GM12892 (cell line): ENCODE data around the gene OXER1.
A peak's percentile ranks its signal among the peaks of the same experiment; 100 is the strongest.

Experiments
- DNase-seq: peaks from one replicate; pipeline ENCODE4 v3.0.0; 2011; ENCODE audit not compliant: insufficient read length
- FAIRE-seq: peaks from 2 replicates; lab custom pipeline; 2011; peaks lifted over from hg19 to GRCh38; lab: Jason Lieb, UNC
- POLR2A ChIP-seq: IDR thresholded peaks from 2 replicates; pipeline ENCODE4 v1.6.1; 2011; ENCODE audit warnings: low read depth, low read length, control low read depth
- POLR2AphosphoS5 ChIP-seq: IDR thresholded peaks from 2 replicates; pipeline ENCODE4 v1.6.1; 2011; ENCODE audit warnings: low read depth, low read length, control low read depth
- TAF1 ChIP-seq: IDR thresholded peaks from 2 replicates; pipeline ENCODE4 v1.6.1; 2011; ENCODE audit warnings: low read depth, mild to moderate bottlenecking, control low read depth, low read length, borderline replicate concordance

Gene OXER1

DNA sequence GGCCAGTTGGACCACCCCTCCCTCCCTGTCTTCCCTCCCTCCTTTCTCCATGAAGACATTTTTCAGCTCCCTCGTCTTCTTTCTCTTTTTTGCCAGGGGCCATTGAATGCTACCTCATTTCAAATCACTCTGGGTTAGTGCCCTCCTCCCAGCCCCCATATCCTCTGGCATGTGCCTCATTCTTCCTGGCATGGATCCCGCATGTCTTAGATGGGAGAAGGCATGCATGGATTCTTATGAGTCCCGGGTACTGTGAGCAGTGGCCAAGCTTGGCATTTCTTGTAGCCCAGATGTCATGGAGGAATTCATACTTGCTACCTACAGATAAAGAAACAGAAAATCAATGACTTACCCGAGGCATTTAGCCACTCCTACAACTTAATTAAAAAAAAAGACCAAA is 37.4 kb upstream of the OXER1 start:
- FAIRE-seq, result no peak
- TF ChIP-seq POLR2AphosphoS5, result no peak
- no peak for DNase-seq

DNA sequence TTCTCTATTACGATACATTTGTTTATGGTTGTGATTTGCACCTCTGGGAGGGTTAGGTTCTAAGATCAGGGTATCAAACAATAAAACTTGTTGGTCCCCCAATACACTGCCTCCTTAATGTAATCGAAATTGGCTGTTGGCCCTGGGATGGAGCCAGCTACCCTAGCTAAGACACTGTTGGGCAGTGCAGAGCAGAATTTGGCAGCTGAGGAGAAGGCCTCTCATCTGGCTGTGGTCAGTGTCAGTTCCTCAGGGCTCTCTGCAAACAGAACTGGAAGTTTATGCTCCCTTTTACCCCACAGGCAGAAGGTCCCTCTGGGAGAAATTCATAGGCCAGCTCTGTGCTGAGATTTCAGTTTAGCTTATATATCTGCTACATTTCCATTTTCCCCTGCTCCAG is 37.0 kb upstream of the OXER1 start:
- FAIRE-seq, result peak; percentile 21
- DNase-seq, result no peak
- TF ChIP-seq POLR2A (no peak), POLR2AphosphoS5 (no peak), TAF1 (no peak)

DNA sequence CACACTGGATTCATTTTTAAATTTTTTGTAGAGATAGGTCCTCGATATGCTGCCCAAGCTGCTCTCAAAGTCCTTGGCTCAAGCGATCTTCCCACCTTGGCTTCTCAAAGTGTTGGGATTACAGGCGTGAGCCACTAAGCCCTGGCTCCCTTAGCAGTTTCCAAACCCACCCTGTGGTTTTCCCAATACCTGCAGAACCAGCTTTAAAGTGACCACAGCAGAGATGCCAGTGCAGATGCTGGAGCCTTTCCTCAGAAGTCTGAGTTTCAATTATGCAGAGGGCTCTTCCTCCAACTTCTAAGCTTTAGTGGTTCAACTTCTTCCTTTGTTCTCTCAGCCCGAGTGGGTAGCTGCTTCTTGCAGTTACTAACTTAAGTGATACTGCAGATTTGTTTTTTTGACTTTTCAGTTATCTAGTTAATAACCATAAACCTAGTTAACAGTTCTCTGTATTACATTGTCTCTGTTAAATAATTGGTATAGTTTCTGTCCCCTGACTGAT is 36.6 kb upstream of the OXER1 start:
- FAIRE-seq, result no peak
- no peak for DNase-seq
- TF ChIP-seq TAF1 (no peak), POLR2AphosphoS5 (no peak), POLR2A (no peak)

DNA sequence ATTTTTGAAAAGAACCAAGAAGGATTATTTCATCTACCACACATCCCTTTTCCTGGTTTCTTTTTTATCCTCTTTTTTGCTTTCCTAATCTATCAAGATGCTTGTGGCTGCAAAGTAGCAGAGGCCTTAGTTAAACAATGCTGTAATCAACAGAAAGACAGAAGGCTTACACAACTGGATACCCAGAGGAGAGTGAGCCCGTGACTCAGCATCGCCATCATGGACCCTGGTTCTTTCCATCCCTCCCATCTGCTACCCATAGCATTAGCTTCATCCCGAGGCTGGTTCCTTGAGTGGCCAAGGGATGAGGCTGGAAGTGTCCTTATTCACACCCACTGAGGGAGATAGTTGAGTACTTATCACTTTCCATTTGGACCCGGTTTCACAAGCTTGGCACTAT is 35.9 kb upstream of the OXER1 start:
- TF ChIP-seq POLR2A, result no peak
- no peak for TF ChIP-seq TAF1
- TF ChIP-seq POLR2AphosphoS5, result no peak
- FAIRE-seq, result no peak
- DNase-seq, result no peak

DNA sequence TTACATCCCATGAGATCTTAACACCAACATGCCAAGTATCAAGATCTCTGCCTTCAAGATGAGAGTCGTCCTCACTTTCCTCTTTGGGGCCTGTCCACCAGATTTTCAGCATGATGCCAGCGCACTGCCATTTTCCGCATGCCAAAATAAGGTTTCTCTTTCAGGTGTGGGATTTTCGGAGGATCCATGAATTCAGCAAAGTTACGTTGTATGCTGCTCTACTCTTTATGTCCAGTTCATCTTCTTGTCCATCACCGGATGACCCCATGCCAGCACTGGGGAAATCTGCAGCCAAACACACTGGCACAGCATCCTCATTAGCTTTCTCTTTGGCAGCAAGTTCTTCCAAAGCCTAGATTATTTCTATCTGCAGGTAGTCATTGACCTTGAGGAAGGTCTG is 33.3 kb upstream of the OXER1 start:
- DNase-seq (no peak), FAIRE-seq (peak; percentile 78)
- no peak for TF ChIP-seq TAF1
- TF ChIP-seq POLR2A, result no peak
- TF ChIP-seq POLR2AphosphoS5, result no peak

DNA sequence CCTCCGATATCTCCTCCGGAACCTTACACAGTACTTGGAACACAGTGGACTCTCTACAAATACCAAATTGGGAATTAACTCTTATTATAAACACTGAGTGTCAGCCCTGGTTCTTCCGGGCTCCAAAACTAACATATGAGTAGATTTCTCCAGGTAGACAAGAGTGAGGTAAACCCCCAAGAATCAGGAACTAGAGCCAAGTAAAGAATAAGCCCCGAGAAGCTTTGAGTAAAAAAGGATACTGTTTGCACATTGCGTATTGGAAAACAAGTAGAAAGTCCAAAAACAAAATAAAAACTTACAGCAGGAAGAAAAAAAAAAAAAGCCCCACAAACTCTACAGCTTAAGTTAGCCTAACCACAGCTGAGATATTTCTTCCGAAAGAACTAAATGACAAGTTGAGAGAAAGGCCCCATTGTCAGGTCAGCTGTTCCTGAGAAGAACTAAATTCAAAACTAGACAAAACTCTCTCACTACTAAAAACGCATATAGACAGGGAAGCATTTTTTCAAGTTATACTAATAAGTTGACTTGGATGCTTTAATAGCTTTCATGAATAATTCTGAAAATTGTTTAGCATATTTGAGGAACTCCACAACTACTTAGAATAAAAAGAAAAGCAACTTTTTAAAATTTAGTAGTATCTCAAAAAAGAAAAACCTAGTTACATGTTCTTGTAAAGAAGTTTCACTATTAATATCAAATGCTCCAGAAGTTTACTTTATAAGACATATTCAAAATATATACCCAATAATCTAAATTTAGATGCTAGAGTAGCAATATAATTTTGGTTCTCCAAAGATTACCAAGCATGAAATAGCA is 32.7 kb upstream of the OXER1 start:
- DNase-seq (no peak), FAIRE-seq (no peak)
- no peak for TF ChIP-seq POLR2AphosphoS5

DNA sequence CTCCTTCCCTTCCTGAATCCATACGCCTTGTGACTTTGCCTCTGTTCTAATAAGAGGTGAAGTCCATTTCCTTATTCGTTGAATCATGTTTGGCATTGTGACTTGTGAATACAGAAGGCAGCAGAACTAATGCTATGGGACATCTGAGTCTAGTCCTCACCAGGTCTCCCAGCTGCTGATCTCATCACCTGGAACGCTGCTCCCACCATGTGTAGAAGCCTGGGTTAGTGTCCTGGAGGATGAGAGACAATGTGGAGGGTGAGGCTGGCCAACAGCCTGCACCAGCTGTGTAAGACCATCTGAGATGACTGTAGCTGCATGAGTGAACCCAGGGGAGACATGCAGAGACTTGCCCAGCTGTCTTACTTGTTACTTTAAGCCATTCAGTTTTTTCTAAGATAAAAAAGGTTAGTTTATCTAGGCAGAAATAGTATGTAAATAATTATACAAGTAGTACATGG is 31.9 kb upstream of the OXER1 start:
- FAIRE-seq (peak; percentile 95), DNase-seq (no peak)
- peak; percentile 85 for TF ChIP-seq TAF1
- TF ChIP-seq POLR2AphosphoS5, result peak; percentile 63; the same call in 1 of the 2 replicates
- peak; percentile 79 for TF ChIP-seq POLR2A

DNA sequence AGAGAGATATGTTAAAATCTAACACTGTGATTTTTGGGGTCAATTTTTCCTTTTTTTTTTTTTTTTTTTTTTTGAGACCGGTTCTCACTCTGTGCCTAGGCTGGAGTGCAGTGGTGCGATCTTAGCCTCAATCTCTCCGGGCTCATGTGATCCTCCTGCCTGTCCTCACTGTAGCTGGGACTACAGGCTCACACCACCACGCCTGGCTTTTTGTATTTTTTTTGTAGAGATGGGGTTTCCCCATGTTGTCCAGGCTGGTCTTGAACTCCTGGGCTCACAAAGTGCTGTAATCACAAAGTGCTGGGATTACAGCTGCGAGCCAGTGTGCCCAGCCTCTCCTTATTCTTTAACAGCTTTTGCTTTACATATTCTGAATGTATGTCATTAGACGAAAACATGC is 31.3 kb upstream of the OXER1 start:
- FAIRE-seq (peak; percentile 17), DNase-seq (no peak)
- TF ChIP-seq TAF1 (no peak), POLR2AphosphoS5 (no peak), POLR2A (no peak)

DNA sequence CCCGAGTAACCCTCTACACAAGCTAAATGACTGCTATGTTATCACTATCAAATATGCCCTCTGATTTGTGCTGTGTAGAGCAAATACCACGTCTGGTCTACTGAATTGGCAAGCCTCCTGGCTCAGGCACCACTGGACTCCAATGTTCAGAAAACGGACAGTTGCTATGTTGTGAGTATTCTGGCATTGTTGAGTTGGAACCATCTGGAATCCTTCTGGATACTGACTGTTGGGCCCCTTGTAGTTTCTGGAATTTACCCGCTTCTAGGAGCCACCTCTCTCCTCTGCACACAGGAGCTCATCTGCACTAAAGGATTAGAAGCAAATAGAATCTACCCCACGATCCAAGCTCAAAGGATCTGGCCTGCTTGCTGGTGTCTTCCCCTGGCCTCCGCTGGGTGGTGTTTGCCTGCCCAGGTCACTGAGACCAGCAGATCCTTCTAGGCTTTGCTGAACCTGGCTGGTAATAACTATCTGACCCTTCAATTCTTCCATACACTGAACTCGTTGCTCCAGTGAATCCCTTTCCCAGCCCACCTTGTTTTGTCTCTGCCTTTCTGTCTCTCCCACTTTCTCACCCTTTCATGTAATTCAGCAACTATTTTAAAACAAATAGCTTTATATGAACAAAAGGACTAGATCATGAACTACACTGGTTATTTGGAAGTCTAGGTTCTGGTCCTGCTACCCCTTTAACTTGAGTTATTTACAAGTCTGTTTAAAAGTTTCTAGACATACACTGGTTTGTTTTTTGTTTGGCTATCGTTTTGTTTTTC is 30.5 kb upstream of the OXER1 start:
- peak; percentile 95 for FAIRE-seq
- DNase-seq, result no peak
- no peak for TF ChIP-seq POLR2AphosphoS5
- TF ChIP-seq TAF1, result no peak
- no peak; the same call in none of the 2 replicates for TF ChIP-seq POLR2A

DNA sequence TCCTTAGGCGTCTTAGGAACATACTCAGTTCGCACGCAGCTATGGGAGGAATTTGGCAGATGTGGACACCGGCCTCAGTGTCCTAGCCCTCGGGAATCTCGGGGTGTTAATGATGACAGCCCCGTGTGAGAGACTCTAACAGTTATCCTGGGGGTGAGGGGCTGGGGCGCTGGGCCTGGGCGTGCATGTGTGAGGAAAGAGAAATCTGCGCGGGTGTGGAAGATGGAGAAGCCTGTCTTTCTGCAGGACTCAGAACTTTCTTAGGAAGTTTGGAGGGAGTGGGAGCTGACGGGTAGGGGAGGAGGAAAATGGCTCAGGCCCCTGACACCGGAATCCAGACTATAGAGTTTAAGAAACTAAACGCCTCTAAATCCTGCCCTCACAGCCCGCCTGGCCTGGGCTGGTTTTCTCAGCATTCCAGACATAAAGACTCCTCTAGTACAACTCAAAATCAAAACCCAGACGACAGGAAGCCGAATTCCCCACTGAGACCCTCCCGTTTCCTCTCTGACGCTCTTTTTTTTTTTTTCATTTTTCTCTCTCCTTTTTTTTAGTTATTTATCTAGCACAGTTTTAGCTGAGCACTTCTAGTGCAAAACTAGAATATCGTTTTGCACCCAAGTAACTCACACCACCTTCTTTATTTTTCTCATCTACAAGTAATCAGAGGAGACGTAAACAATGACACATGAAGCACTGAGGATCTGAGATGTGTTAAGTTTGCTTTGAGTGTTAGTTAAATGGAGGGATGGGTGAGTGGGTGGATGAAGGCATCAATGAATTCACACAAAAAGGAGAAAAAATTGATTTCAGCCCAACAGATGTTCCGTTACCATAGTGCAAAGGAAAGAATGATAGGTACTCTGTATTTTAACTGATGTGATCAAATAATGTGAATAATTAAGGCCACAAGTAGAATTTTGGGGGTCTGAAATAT is 29.7 kb upstream of the OXER1 start:
- no peak for TF ChIP-seq POLR2A
- TF ChIP-seq TAF1, result no peak
- TF ChIP-seq POLR2AphosphoS5, result no peak
- no peak for DNase-seq
- FAIRE-seq, result peak; percentile 54

DNA sequence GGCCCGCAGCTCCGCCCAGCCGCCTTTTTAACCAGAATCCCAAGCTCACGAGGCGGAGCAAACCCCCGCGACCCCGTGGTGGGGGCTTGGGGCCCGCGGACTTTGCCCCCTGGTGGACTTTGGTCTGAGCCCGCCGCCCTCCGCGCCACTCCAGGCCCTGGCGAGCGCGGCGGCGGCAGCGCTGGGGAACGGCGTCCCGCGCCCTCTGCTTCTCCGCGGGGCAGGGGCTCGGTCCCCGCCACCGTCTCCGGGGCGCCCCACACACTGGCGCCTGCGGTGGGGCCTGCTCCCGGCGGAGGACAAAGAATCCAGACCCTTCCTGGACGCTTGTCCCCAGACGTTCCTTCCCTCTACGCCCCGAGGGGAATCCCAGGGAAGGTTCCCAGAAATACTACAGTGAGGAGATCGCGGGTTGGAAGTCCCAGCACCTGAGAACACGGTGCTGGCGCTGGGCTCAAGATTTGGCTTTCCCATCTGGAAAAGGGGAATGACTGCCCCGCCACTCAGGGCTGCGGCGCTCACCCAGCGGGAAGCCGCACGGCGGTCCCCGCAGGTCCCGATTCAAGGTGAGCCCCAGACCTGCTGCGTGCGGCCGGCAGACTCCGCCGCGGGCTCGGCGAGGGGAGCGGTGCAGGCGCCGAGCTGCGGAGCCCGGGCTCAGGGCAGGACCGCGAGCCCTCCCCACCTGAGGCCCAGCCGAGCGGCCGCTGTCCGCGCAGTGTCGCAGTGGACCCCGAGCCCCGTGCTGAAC is 28.8 kb upstream of the OXER1 start, which contains the start of gene HAAO:
TSS of gene HAAO (minus strand) at position 1 of the 751 bp plus-strand sequence. CDS start 47 bp downstream, outside the sequence.
- FAIRE-seq (peak; percentile 63), DNase-seq (peak; percentile 57)
- TF ChIP-seq POLR2AphosphoS5, result no peak
- peak; percentile 35; the same call in 1 of the 2 replicates for TF ChIP-seq POLR2A
- TF ChIP-seq TAF1, result no peak; the same call in 1 of the 2 replicates
